ENCODE results near the gene HK2.
A peak's percentile ranks its signal among the peaks of the same experiment; 100 is the strongest.
"Not testable (repeated sequence)": the region's sequence is repeated elsewhere in the genome, so short reads cannot be mapped to it uniquely, and the experiment has no call there.

Gene HK2

GRCh38 chr2:74833418-74834233 is at the start of gene HK2:
Gene HK2, plus strand, starts transcription at chr2:74834127. Its CDS starts 454 bp downstream, at chr2:74834581.
- DNase-seq: peak; percentile 91
- H3K27ac ChIP-seq: peak within 1 kb of the TSS; percentile 74

GRCh38 chr2:74789271-74789670 is 44.7 kb upstream of the HK2 start:
- Histone ChIP-seq H3K27ac (no peak overlapping the region), H3K4me3 (ENCODE audit: low read depth, low read length) (no peak overlapping the region), H3K27me3 (ENCODE audit: insufficient read depth, low read depth, severe bottlenecking) (no peaks in the 10 kb centered on the region), H3K9me3 (ENCODE audit: severe bottlenecking) (peaks cover 5% of the 10 kb centered on the region), H3K36me3 (no peaks in the 10 kb centered on the region)
- no peak for DNase-seq
- TF ChIP-seq, protein P1, sequence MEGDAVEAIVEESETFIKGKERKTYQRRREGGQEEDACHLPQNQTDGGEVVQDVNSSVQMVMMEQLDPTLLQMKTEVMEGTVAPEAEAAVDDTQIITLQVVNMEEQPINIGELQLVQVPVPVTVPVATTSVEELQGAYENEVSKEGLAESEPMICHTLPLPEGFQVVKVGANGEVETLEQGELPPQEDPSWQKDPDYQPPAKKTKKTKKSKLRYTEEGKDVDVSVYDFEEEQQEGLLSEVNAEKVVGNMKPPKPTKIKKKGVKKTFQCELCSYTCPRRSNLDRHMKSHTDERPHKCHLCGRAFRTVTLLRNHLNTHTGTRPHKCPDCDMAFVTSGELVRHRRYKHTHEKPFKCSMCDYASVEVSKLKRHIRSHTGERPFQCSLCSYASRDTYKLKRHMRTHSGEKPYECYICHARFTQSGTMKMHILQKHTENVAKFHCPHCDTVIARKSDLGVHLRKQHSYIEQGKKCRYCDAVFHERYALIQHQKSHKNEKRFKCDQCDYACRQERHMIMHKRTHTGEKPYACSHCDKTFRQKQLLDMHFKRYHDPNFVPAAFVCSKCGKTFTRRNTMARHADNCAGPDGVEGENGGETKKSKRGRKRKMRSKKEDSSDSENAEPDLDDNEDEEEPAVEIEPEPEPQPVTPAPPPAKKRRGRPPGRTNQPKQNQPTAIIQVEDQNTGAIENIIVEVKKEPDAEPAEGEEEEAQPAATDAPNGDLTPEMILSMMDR (IDR thresholded peaks at IDR 0.05; ENCODE audit: low read depth, low read length): no peak

More at GRCh38 chr2:74833418-74834233, at the start of gene HK2:
- TF ChIP-seq, protein P1 (IDR thresholded peaks at IDR 0.05; ENCODE audit: low read depth, low read length): no peak
- peaks cover under 1% of the 10 kb centered on the region; the same call in 1 of the 2 replicates for H3K36me3 ChIP-seq
- peak within 1 kb of the TSS; percentile 89 for H3K4me3 ChIP-seq (ENCODE audit: low read depth, low read length)
- H3K9me3 ChIP-seq (ENCODE audit: severe bottlenecking): no peaks in the 10 kb centered on the region
- H3K27me3 ChIP-seq (ENCODE audit: insufficient read depth, low read depth, severe bottlenecking): no peaks in the 10 kb centered on the region

GRCh38 chr2:74792282-74792681 is 41.6 kb upstream of the HK2 start:
- no peaks in the 10 kb centered on the region for H3K36me3 ChIP-seq
- TF ChIP-seq, protein P1 (IDR thresholded peaks at IDR 0.05; ENCODE audit: low read depth, low read length): no peak
- no peak overlapping the region for H3K4me3 ChIP-seq (ENCODE audit: low read depth, low read length)
- peak overlapping the region; percentile 5; the same call in 1 of the 2 replicates for H3K27ac ChIP-seq
- DNase-seq: no peak
- H3K27me3 ChIP-seq (ENCODE audit: insufficient read depth, low read depth, severe bottlenecking): no peaks in the 10 kb centered on the region
- peaks cover 11% of the 10 kb centered on the region for H3K9me3 ChIP-seq (ENCODE audit: severe bottlenecking)

- H3K4me3 ChIP-seq (ENCODE audit: low read depth, low read length); H3K27me3 ChIP-seq (ENCODE audit: insufficient read depth, low read depth, severe bottlenecking); DNase-seq; H3K36me3 ChIP-seq; H3K27ac ChIP-seq: not testable (repeated sequence)
- H3K9me3 ChIP-seq (ENCODE audit: severe bottlenecking): peaks cover 17% of the 10 kb centered on the region
Observed at GRCh38 chr2:74794878-74795277, 39.0 kb upstream of the HK2 start.

GRCh38 chr2:74806355-74806839 is 27.5 kb upstream of the HK2 start:
- Histone ChIP-seq H3K36me3 (no peaks in the 10 kb centered on the region), H3K27ac (no peak overlapping the region), H3K9me3 (ENCODE audit: severe bottlenecking) (no peaks in the 10 kb centered on the region), H3K27me3 (ENCODE audit: insufficient read depth, low read depth, severe bottlenecking) (no peaks in the 10 kb centered on the region), H3K4me3 (ENCODE audit: low read depth, low read length) (no peak overlapping the region)
- TF ChIP-seq, protein P1 (IDR thresholded peaks at IDR 0.05; ENCODE audit: low read depth, low read length): no peak
- DNase-seq: no peak

DNA sequence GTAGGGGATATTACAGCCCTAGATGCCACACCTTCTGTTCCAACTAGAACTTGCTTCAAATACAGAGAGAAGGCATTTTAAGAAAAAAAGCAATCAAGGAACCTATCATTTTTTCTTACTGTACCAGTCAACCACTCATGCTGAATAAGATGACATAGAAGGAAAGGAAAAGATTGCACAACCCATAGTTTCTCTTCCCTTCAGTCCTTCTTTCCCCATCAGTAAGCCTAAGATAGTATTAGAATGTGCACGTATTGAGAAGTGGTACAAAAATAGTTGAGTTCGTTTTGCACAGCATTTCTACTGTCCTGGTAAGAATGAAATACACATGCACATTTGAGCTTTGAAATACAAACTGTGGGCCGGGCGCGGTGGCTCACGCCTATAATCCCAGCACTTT is 27.0 kb upstream of the HK2 start:
- TF ChIP-seq, protein P1 (IDR thresholded peaks at IDR 0.05; ENCODE audit: low read depth, low read length): no peak
- H3K27ac ChIP-seq: no peak overlapping the region
- DNase-seq: no peak

More for the DNA sequence above, 27.0 kb upstream of the HK2 start:
- Histone ChIP-seq H3K9me3 (ENCODE audit: severe bottlenecking) (no peaks in the 10 kb centered on the region), H3K27me3 (ENCODE audit: insufficient read depth, low read depth, severe bottlenecking) (no peaks in the 10 kb centered on the region), H3K4me3 (ENCODE audit: low read depth, low read length) (no peak overlapping the region), H3K36me3 (no peaks in the 10 kb centered on the region)

Data from WERI-Rb-1 (cell line).